Stimulated activated CD4-positive, alpha-beta T cell treated with anti-CD3 and anti-CD28 coated beads, Interleukin-1b, Interleukin-23, amount 100 ng/mL, for 4 hours (primary cell): ENCODE results near the gene UBE2L3.
"Not testable (repeated sequence)": the region's sequence is repeated elsewhere in the genome, so short reads cannot be mapped to it uniquely, and the experiment has no call there.

ENCODE experiments used
- DNase-seq, 2 donors: peaks; one replicate each; pipeline ENCODE4 v3.0.0-alpha.2; 2020; ENCODE audit warnings: low read depth in 2 of 2

UBE2L3 gene

GRCh38 chr22:21599053-21599893 is 31.8 kb downstream of the UBE2L3 start:
- no peak for DNase-seq

GRCh38 chr22:21602579-21602978 is 35.1 kb downstream of the UBE2L3 start:
- DNase-seq, result no peak

GRCh38 chr22:21603973-21604372 is 36.5 kb downstream of the UBE2L3 start:
- DNase-seq, result no peak

DNA sequence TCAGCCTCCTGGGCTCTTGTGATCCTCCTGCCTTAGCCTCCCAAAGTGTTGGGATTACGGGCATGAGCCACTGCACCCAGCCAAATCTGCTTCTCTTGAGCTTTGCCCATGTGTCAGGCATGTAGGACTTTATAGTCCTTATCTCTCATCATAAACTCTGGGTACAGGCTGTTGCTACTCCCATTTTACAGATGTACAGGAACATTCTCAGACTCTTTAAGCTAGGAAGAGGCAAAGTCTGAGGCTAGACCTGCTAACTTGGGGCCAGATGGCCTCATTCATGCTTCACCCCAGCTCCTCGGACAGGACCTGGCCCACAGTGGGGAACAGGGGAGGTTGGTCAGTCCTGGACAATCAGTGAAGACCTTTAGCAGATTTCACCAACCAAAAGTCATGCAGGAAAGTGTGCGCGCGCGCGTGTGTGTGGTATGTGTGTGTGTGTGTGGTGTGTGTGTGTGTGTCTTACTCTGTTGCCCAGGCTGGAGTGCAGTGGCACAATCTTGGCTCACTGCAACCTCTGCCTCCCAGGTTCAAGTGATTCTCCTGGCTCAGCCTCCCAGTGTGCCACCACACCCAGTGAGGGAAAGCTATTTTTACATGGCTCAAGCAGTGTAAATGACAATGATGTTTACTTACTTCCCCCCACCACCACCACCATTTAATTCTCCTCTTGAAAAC is 38.5 kb downstream of the UBE2L3 start:
- no peak for DNase-seq

- DNase-seq, result no peak
Measured at GRCh38 chr22:21606775-21607174, 39.3 kb downstream of the UBE2L3 start.

GRCh38 chr22:21609556-21610157 is 42.1 kb downstream of the UBE2L3 start:
- DNase-seq, result not testable (repeated sequence)

DNA sequence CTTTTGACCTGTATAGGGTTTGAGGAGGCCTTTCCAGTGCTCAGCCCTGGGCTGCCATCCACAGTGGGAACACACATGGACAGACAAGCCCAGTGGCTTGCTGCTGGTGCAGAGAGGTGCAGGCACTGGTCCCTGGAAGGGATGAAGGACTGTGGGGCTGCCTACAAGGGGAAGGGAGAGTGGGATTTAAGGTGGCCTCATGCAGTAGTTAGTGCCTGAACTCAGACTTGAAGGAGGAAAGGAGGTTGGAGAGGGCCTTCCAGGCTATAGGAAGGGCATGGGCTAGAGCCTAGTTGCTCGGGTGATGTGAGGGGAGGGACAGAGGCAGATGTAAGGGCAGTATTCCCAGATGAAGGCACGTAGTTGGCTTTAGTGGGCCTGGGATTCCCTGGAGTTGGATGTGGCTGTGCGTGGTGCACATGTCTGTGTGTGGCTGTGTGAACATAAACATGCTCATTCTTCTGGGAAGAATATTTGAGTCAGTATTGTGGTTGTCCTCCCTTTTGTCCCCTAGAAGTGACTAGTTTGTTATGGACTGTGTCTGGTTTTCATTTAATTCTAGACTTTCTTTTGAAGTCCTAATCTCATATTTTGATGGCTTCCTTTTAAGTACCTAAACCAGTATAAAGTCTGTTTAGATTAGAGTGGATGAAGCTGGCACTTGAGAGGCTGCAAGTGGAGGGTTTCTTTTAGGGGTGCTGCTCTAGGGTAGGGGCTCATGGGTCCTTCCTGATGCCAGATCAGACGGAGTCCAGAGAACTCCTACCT is 43.9 kb downstream of the UBE2L3 start:
- no peak for DNase-seq

- no peak for DNase-seq
Measured at GRCh38 chr22:21612858-21613257, 45.3 kb downstream of the UBE2L3 start.

DNA sequence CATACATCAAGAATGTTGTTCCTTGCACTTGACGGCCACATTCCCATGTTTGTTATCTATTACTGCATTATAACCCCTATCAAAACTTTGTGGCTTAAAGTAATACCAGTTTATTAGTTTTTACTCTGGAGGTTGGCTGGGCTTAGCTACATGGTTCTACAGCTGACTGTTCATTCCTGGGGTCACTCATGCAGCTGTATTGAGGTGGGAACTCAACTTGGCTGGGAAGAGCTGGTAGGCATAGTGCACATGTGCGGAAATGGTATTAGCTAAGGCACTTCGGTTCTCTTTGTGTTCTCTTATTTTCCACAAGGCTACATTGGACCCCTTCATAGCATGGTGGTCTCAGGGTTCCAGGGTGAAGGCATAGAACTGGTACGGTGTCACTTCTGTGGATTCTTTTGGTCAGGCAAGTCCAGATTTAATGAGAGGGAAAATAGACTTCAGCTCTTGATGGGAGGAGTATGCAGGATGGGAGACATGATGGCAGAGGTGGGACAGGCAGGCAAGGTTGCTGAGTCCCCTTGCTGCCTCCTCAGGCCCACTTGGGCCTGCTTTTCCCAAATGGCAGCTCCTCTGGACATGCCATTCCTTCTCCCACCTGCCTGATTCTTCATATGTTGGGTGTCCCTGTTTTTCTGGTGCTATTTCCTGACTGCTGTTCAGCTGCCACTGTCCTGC is 46.2 kb downstream of the UBE2L3 start:
- no peak for DNase-seq

GRCh38 chr22:21615731-21616130 is 48.2 kb downstream of the UBE2L3 start:
- no peak for DNase-seq

GRCh38 chr22:21617337-21617736 is 49.8 kb downstream of the UBE2L3 start:
- not testable (repeated sequence) for DNase-seq

- DNase-seq, result no peak
Measured at GRCh38 chr22:21621025-21621424, 53.5 kb downstream of the UBE2L3 start.

- DNase-seq, result no peak
Measured at GRCh38 chr22:21622011-21622918, 54.8 kb downstream of the UBE2L3 start.

DNA sequence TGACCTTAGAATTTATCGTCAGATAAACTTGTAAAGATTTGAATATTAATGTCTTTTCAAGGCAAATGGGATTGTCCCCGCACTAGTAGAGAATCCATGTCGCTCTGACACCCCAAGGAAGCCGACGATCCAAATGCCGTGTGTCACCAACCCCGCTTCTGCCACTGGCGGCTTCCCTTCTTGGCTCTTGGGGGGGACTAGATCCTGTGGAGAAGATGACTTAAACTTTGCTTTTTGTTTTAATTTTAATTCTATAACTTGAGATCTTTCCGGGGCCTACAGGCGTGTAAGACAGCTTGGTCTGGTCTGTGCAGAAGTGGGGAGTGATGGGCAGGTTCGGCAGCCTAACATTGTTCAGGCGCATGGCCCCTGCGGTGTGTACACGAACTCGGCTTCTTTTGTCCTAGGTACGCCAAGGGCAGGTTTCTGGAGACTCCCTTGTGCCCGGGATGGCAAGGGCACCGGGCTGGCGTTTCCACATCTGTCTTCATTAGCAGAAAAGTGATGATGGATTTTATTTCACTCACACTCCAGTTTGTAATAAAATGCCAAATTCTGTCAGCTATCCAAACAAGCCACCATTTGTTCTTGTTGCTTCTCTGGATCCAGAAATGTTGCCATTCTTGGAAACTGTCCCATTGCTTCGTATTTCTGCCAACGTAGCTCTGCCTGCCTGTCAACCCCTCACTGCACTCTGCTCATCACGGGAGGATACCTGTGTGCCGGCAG is 55.6 kb downstream of the UBE2L3 start:
- DNase-seq, result no peak

- DNase-seq, result no peak
Measured at GRCh38 chr22:21623648-21623970, 56.1 kb downstream of the UBE2L3 start.

GRCh38 chr22:21624120-21624879 is 56.8 kb downstream of the UBE2L3 start:
- peak in 1 of 2 donors; percentile 37 for DNase-seq

GRCh38 chr22:21624880-21625791 is 57.6 kb downstream of the UBE2L3 start:
- no peak for DNase-seq
